Measurements from ENCODE around the gene P2RX4. TPM values are rescaled to one million over a fixed set of nuclear protein-coding genes. Genes with fewer than 3 reads are reported as not detected.

P2RX4 gene
- total and polyA plus RNA-seq, 2 of the 13 experiments (the other 11 are each of a cell fraction or from before 2014, with no cell fraction given), result 13.8 to 30.8 TPM

- TF ChIP-seq ZNF234 (CRISPR knock-in tag; conservative IDR thresholded peaks at IDR 0.05) (peak; percentile 30; the same call in 1 of the 2 replicates), IRX3 (CRISPR knock-in tag; IDR thresholded peaks at IDR 0.05; ENCODE audit: borderline replicate concordance, low read depth) (peak; percentile 22; the same call in 1 of the 2 replicates), FOXA3 (CRISPR knock-in tag; IDR thresholded peaks at IDR 0.05) (peak; percentile 27; the same call in 1 of the 2 replicates), HIVEP1 (CRISPR knock-in tag; IDR thresholded peaks at IDR 0.05) (peak; percentile 16; the same call in 1 of the 2 replicates), NR2C2 (CRISPR knock-in tag; IDR thresholded peaks at IDR 0.05; ENCODE audit: borderline replicate concordance) (peak; percentile 66; the same call in 1 of the 2 replicates), MATR3 (CRISPR knock-in tag; IDR thresholded peaks at IDR 0.05) (no peak), SP4 (CRISPR knock-in tag; IDR thresholded peaks at IDR 0.05) (no peak), USF2 (IDR thresholded peaks at IDR 0.05; ENCODE audit: low read depth, low read length) (no peak), USF2 (CRISPR knock-in tag; IDR thresholded peaks at IDR 0.05; ENCODE audit: borderline replicate concordance) (peak; percentile 31; the same call in 1 of the 2 replicates), ZNF337 (CRISPR knock-in tag; IDR thresholded peaks at IDR 0.05; ENCODE audit: borderline replicate concordance, low read depth) (peak; percentile 84; the same call in 1 of the 2 replicates), ZNF777 (CRISPR knock-in tag; IDR thresholded peaks at IDR 0.05) (peak; percentile 64), ZNF652 (CRISPR knock-in tag; IDR thresholded peaks at IDR 0.05; ENCODE audit: borderline replicate concordance, low read depth) (no peak), ZBTB38 (CRISPR knock-in tag; IDR thresholded peaks at IDR 0.05) (peak; percentile 84), REPIN1 (CRISPR knock-in tag; IDR thresholded peaks at IDR 0.05; ENCODE audit: borderline replicate concordance, low read depth) (peak; percentile 63; the same call in 1 of the 2 replicates), POLR2A (IDR thresholded peaks at IDR 0.05; ENCODE audit: insufficient read depth in 1 of 2, low read depth in 2 of 2, low read length in 2 of 2) (peak; percentile 93 to 97), ZNF274 (CRISPR knock-in tag; IDR thresholded peaks at IDR 0.05) (peak; percentile 65; the same call in 1 of the 2 replicates), CENPT (CRISPR knock-in tag; IDR thresholded peaks at IDR 0.05; ENCODE audit: low read depth) (no peak), ELF3 (CRISPR knock-in tag; IDR thresholded peaks at IDR 0.05) (peak; percentile 71), ZNF235 (CRISPR knock-in tag; IDR thresholded peaks at IDR 0.05; ENCODE audit: borderline replicate concordance) (no peak; the same call in 1 of the 2 replicates), NFIC (IDR thresholded peaks at IDR 0.05; ENCODE audit: low read length) (no peak), ZNF230 (CRISPR knock-in tag; IDR thresholded peaks at IDR 0.05) (no peak)
- TF ChIP-seq, protein P1, sequence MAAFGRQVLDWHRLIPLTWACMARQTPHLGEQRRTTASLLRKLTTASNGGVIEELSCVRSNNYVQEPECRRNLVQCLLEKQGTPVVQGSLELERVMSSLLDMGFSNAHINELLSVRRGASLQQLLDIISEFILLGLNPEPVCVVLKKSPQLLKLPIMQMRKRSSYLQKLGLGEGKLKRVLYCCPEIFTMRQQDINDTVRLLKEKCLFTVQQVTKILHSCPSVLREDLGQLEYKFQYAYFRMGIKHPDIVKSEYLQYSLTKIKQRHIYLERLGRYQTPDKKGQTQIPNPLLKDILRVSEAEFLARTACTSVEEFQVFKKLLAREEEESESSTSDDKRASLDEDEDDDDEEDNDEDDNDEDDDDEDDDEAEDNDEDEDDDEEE (CRISPR knock-in tag; IDR thresholded peaks at IDR 0.05), result no peak
- TF ChIP-seq, protein P2, sequence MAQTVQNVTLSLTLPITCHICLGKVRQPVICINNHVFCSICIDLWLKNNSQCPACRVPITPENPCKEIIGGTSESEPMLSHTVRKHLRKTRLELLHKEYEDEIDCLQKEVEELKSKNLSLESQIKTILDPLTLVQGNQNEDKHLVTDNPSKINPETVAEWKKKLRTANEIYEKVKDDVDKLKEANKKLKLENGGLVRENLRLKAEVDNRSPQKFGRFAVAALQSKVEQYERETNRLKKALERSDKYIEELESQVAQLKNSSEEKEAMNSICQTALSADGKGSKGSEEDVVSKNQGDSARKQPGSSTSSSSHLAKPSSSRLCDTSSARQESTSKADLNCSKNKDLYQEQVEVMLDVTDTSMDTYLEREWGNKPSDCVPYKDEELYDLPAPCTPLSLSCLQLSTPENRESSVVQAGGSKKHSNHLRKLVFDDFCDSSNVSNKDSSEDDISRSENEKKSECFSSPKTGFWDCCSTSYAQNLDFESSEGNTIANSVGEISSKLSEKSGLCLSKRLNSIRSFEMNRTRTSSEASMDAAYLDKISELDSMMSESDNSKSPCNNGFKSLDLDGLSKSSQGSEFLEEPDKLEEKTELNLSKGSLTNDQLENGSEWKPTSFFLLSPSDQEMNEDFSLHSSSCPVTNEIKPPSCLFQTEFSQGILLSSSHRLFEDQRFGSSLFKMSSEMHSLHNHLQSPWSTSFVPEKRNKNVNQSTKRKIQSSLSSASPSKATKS (CRISPR knock-in tag; IDR thresholded peaks at IDR 0.05), result no peak
Observed at GRCh38 chr12:121209624-121210572, at the start of gene P2RX4 (continued).
